C4-2B (cell line): ENCODE measurements around the gene C6orf141.

Source experiments
- CTCF ChIP-seq: fragments of 450-650 bp; conservative IDR thresholded peaks from 2 replicates; pipeline ENCODE4 v1.5.1; 2017; ENCODE audit warnings: mild to moderate bottlenecking
- ZFX ChIP-seq: fragments of 450-650 bp; IDR thresholded peaks from 2 replicates; pipeline ENCODE4 v1.6.1; 2017

- TF ChIP-seq CTCF: no peak
- no peak for TF ChIP-seq ZFX
Measured at GRCh38 chr6:49564552-49564951, 14.1 kb downstream of the C6orf141 start.
